Erythroblast (primary cell): Measurements from ENCODE around the gene CDH11.

Experiments
- GATA1 ChIP-seq: IDR thresholded peaks from 2 replicates; pipeline ENCODE4 v1.6.1; 2011; ENCODE audit warnings: low read depth, mild to moderate bottlenecking, control low read depth, low read length, moderate library complexity
- POLR2A ChIP-seq: IDR thresholded peaks from 2 replicates; pipeline ENCODE4 v1.6.1; 2011; ENCODE audit warnings: mild to moderate bottlenecking, low read length

GRCh38 chr16:65015599-65015998 lies 106.3 kb downstream of the CDH11 start:
- TF ChIP-seq POLR2A (no peak), GATA1 (no peak)
